Umbilical cord (tissue), 2 donors: ENCODE results near the gene ADARB1. TPM values are rescaled to one million over a fixed set of nuclear protein-coding genes. Genes with fewer than 3 reads are reported as not detected.

ENCODE experiments used
- DNase-seq: peaks from one replicate; pipeline ENCODE4 v3.0.0-alpha.2; 2015; ENCODE audit warnings: low spot score
- total RNA-seq: library from RNA; depleted of rRNA; stranded (reverse); fragments of >200 nt; gene quantifications from one replicate; pipeline ENCODE4 v1.2.3, GENCODE V29; 2014; ENCODE audit warnings: low replicate concordance; ENCODE audit not compliant: insufficient read depth

Gene ADARB1
- total RNA-seq, 1 donor from 2014 or later: 108 TPM

- no peak for DNase-seq
Measured at GRCh38 chr21:45037986-45038385, 36.4 kb upstream of the ADARB1 start.

GRCh38 chr21:45039317-45040156 lies 34.8 kb upstream of the ADARB1 start:
- DNase-seq: no peak

- no peak for DNase-seq
Measured at GRCh38 chr21:45040157-45040711, 34.1 kb upstream of the ADARB1 start.

- DNase-seq: no peak
Measured at GRCh38 chr21:45040739-45041138, 33.6 kb upstream of the ADARB1 start.

GRCh38 chr21:45041351-45041805 lies 33.0 kb upstream of the ADARB1 start:
- peak; percentile 70 for DNase-seq

- no peak for DNase-seq
Measured at GRCh38 chr21:45041984-45042663, 32.3 kb upstream of the ADARB1 start.

- DNase-seq: no peak
Measured at GRCh38 chr21:45042664-45043161, 31.7 kb upstream of the ADARB1 start.

GRCh38 chr21:45043541-45044020 lies 30.8 kb upstream of the ADARB1 start:
- DNase-seq: no peak

GRCh38 chr21:45045481-45045880 lies 28.9 kb upstream of the ADARB1 start:
- no peak for DNase-seq

GRCh38 chr21:45047257-45047656 lies 27.1 kb upstream of the ADARB1 start:
- DNase-seq: no peak

GRCh38 chr21:45048026-45048698 lies 26.2 kb upstream of the ADARB1 start:
- DNase-seq: no peak

GRCh38 chr21:45048968-45049367 lies 25.4 kb upstream of the ADARB1 start:
- no peak for DNase-seq

- peak; percentile 64 for DNase-seq
Measured at GRCh38 chr21:45049714-45050344, 24.6 kb upstream of the ADARB1 start.

GRCh38 chr21:45050345-45050796 lies 24.0 kb upstream of the ADARB1 start:
- peak; percentile 91 for DNase-seq

- DNase-seq: peak; percentile 85
Measured at GRCh38 chr21:45050797-45051489, 23.4 kb upstream of the ADARB1 start.

- no peak for DNase-seq
Measured at GRCh38 chr21:45051580-45052434, 22.6 kb upstream of the ADARB1 start.

GRCh38 chr21:45052960-45053359 lies 21.4 kb upstream of the ADARB1 start:
- no peak for DNase-seq

GRCh38 chr21:45053561-45054226 lies 20.7 kb upstream of the ADARB1 start:
- no peak for DNase-seq
